A549 (cell line): Measurements from ENCODE around the gene IFI27L1.

Experiments
- CEBPB ChIP-seq, 2 experiments: fragments of >200 bp in 1 of 2; sonication (Bioruptor Twin) in 1 of 2; formaldehyde crosslinking in 1 of 2; IDR thresholded peaks; 2 replicates each; pipeline ENCODE4 v1.6.1; 2012 to 2016
- CHD2 ChIP-seq: fragments of 150-350 bp; IDR thresholded peaks from 2 replicates; pipeline ENCODE4 v1.6.1; 2014; ENCODE audit warnings: low read length; ENCODE audit not compliant: partially characterized antibody
- JUN ChIP-seq, 2 experiments: fragments of >200 bp; sonication (Bioruptor Twin); formaldehyde crosslinking; IDR thresholded peaks; 2 replicates in 1 of 2; 3 replicates in 1 of 2; pipeline ENCODE4 v1.6.1; 2016 to 2017
- TF ChIP-seq, protein P1 (sequence below): fragments of >200 bp; sonication (Bioruptor Twin); formaldehyde crosslinking; IDR thresholded peaks from 3 replicates; pipeline ENCODE4 v1.5.1; 2016
- TF ChIP-seq, protein P2 (sequence below): fragments of 200-600 bp; sonication (generic); IDR thresholded peaks from 2 replicates; pipeline ENCODE4 v1.6.1; 2016; ENCODE audit warnings: antibody characterized with exemption, mild to moderate bottlenecking, moderate library complexity

DNA sequence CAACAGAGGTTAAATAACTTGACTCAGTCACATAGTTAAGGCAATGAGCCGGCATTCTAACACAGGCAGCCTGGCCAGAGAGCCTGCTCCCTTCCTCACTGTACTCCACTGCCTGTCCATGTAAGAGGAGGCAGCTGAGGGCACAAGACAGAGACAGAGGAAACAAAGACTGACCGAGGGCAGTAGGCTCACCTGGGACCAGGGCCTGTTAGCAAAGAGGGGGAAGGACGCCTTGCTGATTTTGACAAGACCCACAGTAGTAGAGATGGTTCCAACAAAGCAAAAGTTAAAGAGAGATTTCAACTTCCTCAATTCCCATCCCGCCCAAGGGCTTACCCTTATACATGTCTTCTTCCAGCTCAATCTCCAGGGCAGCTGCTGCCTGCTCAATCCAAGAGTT lies 28.4 kb upstream of the IFI27L1 start:
- TF ChIP-seq, protein P1, sequence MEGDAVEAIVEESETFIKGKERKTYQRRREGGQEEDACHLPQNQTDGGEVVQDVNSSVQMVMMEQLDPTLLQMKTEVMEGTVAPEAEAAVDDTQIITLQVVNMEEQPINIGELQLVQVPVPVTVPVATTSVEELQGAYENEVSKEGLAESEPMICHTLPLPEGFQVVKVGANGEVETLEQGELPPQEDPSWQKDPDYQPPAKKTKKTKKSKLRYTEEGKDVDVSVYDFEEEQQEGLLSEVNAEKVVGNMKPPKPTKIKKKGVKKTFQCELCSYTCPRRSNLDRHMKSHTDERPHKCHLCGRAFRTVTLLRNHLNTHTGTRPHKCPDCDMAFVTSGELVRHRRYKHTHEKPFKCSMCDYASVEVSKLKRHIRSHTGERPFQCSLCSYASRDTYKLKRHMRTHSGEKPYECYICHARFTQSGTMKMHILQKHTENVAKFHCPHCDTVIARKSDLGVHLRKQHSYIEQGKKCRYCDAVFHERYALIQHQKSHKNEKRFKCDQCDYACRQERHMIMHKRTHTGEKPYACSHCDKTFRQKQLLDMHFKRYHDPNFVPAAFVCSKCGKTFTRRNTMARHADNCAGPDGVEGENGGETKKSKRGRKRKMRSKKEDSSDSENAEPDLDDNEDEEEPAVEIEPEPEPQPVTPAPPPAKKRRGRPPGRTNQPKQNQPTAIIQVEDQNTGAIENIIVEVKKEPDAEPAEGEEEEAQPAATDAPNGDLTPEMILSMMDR, result no peak
- no peak for TF ChIP-seq JUN (IDR thresholded peaks at IDR 0.05)
- TF ChIP-seq, protein P2, sequence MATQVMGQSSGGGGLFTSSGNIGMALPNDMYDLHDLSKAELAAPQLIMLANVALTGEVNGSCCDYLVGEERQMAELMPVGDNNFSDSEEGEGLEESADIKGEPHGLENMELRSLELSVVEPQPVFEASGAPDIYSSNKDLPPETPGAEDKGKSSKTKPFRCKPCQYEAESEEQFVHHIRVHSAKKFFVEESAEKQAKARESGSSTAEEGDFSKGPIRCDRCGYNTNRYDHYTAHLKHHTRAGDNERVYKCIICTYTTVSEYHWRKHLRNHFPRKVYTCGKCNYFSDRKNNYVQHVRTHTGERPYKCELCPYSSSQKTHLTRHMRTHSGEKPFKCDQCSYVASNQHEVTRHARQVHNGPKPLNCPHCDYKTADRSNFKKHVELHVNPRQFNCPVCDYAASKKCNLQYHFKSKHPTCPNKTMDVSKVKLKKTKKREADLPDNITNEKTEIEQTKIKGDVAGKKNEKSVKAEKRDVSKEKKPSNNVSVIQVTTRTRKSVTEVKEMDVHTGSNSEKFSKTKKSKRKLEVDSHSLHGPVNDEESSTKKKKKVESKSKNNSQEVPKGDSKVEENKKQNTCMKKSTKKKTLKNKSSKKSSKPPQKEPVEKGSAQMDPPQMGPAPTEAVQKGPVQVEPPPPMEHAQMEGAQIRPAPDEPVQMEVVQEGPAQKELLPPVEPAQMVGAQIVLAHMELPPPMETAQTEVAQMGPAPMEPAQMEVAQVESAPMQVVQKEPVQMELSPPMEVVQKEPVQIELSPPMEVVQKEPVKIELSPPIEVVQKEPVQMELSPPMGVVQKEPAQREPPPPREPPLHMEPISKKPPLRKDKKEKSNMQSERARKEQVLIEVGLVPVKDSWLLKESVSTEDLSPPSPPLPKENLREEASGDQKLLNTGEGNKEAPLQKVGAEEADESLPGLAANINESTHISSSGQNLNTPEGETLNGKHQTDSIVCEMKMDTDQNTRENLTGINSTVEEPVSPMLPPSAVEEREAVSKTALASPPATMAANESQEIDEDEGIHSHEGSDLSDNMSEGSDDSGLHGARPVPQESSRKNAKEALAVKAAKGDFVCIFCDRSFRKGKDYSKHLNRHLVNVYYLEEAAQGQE, result no peak
- no peak for TF ChIP-seq CHD2
- no peak for TF ChIP-seq CEBPB (IDR thresholded peaks at IDR 0.05)
